ENCODE data around the gene TAP2.
A peak's percentile ranks its signal among the peaks of the same experiment; 100 is the strongest.

Gene TAP2

DNA sequence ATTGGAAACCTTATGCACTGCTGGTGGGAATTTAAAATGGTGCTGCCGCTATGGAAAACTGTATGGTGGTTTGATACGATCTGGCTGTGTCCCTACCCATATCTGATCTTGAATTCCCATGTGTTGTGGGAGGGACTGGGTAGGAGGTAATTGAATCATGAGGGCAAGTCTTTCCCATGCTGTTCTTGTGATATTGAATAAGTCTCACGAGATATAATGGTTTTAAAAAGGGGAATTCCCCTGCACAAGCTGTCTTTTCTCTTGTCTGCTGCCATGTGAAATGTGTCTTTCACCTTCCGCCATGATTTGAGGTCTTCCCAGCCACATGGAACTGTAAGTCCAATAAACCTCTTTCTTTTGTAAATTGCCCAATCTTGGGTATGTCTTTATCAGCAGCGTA, 4.9 kb downstream of the TAP2 start:
- TF ChIP-seq, protein P1, sequence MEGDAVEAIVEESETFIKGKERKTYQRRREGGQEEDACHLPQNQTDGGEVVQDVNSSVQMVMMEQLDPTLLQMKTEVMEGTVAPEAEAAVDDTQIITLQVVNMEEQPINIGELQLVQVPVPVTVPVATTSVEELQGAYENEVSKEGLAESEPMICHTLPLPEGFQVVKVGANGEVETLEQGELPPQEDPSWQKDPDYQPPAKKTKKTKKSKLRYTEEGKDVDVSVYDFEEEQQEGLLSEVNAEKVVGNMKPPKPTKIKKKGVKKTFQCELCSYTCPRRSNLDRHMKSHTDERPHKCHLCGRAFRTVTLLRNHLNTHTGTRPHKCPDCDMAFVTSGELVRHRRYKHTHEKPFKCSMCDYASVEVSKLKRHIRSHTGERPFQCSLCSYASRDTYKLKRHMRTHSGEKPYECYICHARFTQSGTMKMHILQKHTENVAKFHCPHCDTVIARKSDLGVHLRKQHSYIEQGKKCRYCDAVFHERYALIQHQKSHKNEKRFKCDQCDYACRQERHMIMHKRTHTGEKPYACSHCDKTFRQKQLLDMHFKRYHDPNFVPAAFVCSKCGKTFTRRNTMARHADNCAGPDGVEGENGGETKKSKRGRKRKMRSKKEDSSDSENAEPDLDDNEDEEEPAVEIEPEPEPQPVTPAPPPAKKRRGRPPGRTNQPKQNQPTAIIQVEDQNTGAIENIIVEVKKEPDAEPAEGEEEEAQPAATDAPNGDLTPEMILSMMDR (IDR thresholded peaks at IDR 0.05; ENCODE audit: low read depth, low read length), result no peak
- no peak for DNase-seq (ENCODE audit: low read depth in 2 of 2)
- no peak overlapping the region for H3K4me3 ChIP-seq (replicated peaks in 1 of 2; ENCODE audit: low read depth in 2 of 2, low read length in 2 of 2)

DNA sequence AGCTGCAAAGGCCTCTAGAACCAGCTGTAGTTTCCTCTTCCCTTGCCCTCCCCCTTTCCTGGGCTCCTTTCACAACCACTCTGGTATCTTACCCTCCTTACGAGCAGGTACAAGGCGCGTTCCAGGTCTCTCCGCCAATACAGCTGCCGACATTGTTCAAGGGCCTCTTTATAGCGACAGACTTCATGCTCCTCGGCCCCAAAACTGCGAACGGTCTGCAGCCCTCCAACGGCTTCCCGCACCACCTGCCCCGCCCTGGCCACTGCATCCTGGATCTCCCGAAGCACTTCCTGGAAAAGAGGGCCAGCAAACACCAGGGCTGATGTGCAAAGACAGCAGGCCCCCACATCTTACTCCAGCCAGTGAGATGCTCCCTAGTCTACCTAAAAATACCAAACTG, 6.0 kb downstream of the TAP2 start:
- TF ChIP-seq, protein P1 (IDR thresholded peaks at IDR 0.05; ENCODE audit: low read depth, low read length), result no peak
- DNase-seq (ENCODE audit: low read depth in 2 of 2), result no peak
- H3K4me3 ChIP-seq (replicated peaks in 1 of 2; ENCODE audit: low read depth in 2 of 2, low read length in 2 of 2), result no peak overlapping the region

DNA sequence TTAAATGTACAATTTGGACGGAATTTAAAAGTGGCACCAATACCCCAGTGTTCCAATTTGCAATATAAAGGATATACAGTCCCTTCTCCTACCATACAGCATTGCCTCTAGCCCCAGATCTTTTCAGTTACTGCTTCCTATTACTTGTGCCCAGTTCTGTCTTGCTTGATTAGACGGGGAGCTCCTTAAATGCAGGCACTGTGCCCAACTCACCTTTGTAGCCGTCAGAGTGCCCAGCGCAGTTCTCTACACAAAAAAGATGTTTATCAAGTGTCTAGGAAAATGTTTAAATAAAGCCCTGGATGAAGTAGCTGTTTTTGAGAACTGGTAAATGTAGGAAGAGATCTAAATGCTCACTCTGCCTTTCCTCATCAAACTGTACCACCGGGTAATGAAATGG, 7.6 kb downstream of the TAP2 start:
- no peak for DNase-seq (ENCODE audit: low read depth in 2 of 2)
- TF ChIP-seq, protein P1 (IDR thresholded peaks at IDR 0.05; ENCODE audit: low read depth, low read length), result no peak
- no peak overlapping the region for H3K4me3 ChIP-seq (replicated peaks in 1 of 2; ENCODE audit: low read depth in 2 of 2, low read length in 2 of 2)

DNA sequence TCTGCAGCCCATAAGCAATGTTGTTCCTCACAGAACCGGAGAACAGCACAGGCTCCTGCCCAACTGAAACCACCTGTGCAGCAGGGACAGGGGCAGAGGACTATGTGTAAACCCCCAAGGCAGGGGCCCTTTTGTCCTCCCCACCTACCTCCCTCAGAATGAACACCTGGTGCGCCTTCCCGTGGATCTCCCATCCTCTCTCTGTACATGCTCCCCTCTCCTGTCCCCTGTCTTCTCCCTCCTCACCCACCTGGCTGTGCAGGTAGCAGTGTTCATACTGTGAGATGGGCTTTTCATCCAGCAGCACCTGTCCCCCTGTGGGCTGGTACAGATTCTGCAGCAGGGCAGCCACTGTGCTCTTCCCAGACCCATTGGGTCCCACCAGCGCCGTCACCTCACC, 8.5 kb downstream of the TAP2 start:
- TF ChIP-seq, protein P1 (IDR thresholded peaks at IDR 0.05; ENCODE audit: low read depth, low read length), result no peak
- no peak overlapping the region for H3K4me3 ChIP-seq (replicated peaks in 1 of 2; ENCODE audit: low read depth in 2 of 2, low read length in 2 of 2)
- DNase-seq (ENCODE audit: low read depth in 2 of 2), result no peak

DNA sequence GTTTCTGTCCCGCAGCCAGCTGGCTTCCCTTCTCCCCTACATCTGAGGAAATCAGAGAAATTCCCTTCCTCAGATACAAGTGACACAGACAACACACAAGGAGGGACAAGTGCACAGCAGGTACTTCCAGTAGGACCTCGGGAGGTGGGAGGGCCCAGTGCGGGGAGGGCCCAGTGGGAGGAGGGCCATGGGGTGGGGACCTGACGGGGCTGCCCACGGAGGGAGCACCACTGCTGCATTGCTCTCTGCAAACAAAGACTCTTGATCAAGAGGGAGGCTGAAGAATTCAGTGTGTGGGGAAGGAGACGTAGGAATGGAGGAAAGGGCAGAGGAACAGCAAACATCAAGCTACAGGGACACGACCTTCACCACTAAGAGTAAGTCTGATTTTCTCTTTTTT, 9.0 kb downstream of the TAP2 start:
- H3K4me3 ChIP-seq (replicated peaks in 1 of 2; ENCODE audit: low read depth in 2 of 2, low read length in 2 of 2), result no peak overlapping the region
- TF ChIP-seq, protein P1 (IDR thresholded peaks at IDR 0.05; ENCODE audit: low read depth, low read length), result no peak
- DNase-seq (ENCODE audit: low read depth in 2 of 2), result no peak

DNA sequence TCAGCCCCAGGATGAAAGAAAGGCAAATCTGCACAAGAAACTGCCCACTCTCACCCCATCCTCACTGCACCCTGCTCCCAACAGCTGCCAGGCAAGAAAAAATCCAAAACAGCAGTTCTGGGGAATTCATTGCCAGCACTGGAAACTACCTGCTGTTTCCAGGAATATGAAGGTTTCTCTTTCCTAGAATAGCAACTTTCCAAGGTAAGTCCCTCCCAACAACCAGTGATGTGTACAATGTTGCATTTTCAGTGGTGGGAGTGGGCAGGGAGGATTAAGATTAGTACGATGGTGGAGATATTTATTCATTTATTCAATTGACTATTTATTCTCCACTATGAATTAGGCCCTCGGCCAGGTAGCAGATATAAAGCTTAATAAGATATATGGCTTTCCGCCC, 11.5 kb downstream of the TAP2 start:
- TF ChIP-seq, protein P1 (IDR thresholded peaks at IDR 0.05; ENCODE audit: low read depth, low read length), result no peak
- H3K4me3 ChIP-seq (replicated peaks in 1 of 2; ENCODE audit: low read depth in 2 of 2, low read length in 2 of 2), result no peak overlapping the region
- no peak for DNase-seq (ENCODE audit: low read depth in 2 of 2)

DNA sequence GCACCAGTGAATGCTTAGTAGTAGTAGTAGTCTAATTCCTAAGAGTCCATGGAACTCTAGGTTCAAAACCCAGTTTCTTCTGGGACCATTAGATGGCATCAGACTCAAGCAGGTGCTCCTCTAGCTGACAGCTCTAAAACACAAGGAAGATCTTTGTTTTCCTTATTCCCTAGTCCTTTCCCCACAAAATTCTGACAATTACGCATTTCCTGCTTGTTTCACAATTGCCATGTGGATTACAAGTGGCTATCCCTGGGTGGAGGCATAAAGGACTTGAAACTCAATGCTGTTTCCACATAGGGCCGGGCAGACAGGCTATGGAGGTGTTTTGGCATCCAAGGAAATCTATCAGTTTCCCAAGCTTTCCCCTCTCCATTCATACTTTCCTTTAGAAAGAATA, 12.6 kb downstream of the TAP2 start:
- DNase-seq (ENCODE audit: low read depth in 2 of 2), result peak; percentile 75 to 80
- TF ChIP-seq, protein P1 (IDR thresholded peaks at IDR 0.05; ENCODE audit: low read depth, low read length), result peak; percentile 26
- H3K4me3 ChIP-seq (replicated peaks in 1 of 2; ENCODE audit: low read depth in 2 of 2, low read length in 2 of 2), result no peak overlapping the region

Measured in cardiac fibroblast (primary cell).